Measurements from ENCODE around the gene SLC13A4.

- TF ChIP-seq MXI1 (IDR thresholded peaks at IDR 0.05; ENCODE audit: borderline replicate concordance, low read depth, low read length) (no peak), SMC3 (IDR thresholded peaks at IDR 0.05; ENCODE audit: low read depth, low read length) (no peak), CTCF (conservative IDR thresholded peaks at IDR 0.05; ENCODE audit: low read depth, low read length) (no peak), POLR2A (IDR thresholded peaks at IDR 0.05; ENCODE audit: low read depth, low read length) (no peak), FOS (IDR thresholded peaks at IDR 0.05; ENCODE audit: low read depth, low read length) (peak; percentile 58; the same call in 1 of the 2 replicates), RAD21 (IDR thresholded peaks at IDR 0.05; ENCODE audit: low read length) (no peak)
Measured at GRCh38 chr7:135771961-135772638, 44.1 kb upstream of the SLC13A4 start.

All from IMR-90 (cell line).